NAMALWA (cell line): ENCODE data around the gene GABRQ.
"Not testable (repeated sequence)": the region's sequence is repeated elsewhere in the genome, so short reads cannot be mapped to it uniquely, and the experiment has no call there.

Experiments used
- DNase-seq: peaks from one replicate; pipeline ENCODE4 v3.0.0-alpha.2; 2015; ENCODE audit warnings: low spot score

Gene GABRQ

DNA sequence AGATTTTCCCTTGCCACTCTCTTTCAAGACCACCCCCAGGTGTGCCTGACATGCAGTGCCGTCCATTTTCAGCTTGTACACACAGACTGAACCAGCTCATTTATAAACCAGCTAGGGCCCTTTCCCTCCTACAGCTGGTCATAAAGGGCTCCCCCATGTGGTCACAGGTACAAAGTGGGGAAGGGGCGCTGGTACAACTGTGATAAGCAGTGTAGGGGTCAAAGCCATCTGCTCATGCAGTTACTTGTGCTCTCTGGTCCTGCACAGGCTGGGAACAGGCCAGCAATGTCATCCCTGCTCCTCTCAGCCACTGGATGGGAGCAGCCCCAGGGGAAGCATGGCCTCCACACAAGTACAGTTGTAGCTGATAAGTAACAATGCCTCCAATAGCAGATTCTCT is 20.6 kb downstream of the GABRQ start:
- DNase-seq, result peak; percentile 12

DNA sequence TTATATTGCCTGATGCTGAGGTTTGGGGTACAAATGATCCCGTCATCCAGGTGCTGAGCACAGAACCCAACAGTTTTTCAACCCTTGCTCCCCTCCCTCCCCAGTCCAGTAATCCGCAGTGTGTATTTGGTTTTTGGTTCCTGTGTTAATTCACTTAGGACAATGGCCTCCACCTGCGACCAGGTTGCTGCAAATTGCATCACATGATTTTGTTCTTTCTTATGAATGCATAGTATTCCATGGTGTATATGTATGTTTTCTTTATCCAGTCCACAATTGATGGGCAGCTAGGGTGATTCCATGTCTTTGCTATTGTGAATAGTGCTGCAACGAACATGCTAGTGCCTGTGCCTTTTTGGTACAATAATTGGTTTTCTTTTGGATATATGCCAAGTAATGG is 25.4 kb downstream of the GABRQ start:
- DNase-seq, result no peak

DNA sequence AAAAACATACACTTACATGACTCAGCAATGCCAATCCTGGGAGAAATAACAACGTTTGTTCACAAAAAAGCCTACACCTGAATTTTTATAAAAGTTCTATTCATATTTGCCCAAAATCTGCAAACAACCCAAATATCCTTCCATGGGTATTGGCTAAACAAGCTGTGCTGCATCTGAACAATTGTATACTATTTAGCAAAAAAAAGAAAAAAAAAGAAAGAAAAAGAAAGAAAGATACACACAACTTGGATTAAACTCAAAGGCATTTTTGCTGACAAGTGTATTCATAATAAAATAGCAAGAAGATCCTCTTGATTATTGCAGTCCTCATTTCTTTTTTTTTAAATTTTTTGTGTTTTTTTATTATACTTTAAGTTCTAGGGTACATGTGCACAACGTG is 36.4 kb downstream of the GABRQ start:
- no peak for DNase-seq

DNA sequence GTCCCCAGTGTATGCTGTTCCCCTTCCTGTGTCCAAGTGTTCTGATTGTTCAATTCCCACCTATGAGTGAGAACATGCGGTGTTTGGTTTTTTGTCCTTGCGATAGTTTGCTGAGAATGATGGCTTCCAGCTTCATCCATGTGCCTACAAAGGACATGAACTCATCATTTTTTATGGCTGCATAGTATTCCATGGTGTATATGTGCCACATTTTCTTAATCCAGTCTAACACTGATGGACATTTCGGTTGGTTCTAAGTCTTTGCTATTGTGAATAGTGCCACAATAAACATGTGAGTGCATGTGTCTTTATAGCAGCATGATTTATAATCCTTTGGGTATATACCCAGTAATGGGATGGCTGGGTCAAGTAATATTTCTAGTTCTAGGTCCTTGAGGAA is 37.0 kb downstream of the GABRQ start:
- DNase-seq, result not testable (repeated sequence)

DNA sequence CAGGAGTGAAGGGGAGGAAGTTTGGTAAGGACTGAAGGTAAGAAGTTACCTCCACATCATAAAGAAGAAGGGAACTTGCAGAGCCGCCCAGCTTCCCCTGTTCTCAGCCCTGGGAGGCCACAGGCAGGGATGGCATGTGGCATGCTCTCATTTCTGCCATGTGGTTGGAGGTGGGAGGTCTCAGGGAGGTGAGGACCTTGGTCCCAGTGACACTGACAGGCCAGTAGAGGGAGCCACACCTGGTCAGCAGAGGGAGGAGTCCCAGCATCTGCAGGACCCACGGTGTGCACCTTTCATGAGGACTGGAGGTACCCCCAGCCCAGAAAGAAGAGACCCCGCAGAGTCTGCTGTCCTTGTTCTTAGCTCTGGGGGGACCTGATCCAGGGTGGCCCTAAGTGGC is 43.3 kb downstream of the GABRQ start:
- DNase-seq, result not testable (repeated sequence)

DNA sequence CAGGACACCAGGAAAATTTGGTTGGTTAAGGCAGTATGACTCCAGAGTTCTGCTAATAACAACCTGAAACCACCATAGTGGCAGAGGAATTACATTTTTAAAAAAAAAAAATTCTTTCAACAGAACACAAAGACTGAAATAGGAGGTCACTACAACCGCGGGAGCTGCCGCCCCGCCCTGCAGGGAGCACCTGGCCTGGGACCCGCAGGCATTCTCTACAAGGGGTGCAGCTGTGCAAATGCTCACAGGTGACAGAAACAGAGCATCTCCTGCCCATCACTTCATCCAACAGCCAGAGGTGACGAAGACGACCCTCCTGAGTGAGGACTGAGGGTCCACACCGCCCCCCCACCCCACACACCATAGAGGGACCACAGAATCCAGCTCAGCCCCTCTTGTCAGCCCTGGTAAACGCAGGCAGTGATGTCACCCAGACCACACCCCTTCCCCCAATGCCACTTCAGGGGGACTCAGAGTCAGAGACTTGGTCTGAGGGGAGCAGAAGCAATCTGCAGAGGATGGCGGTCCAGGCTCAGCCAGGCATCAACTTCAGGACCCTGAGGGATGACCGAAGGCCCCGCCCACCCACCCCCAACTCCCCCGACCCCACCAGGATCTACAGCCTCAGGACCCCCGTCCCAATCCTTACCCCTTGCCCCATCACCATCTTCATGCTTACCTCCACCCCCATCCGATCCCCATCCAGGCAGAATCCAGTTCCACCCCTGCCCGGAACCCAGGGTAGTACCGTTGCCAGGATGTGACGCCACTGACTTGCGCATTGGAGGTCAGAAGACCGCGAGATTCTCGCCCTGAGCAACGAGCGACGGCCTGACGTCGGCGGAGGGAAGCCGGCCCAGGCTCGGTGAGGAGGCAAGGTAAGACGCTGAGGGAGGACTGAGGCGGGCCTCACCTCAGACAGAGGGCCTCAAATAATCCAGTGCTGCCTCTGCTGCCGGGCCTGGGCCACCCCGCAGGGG is 60.5 kb downstream of the GABRQ start, which contains the start of gene MAGEA3:
MAGEA3 (plus strand) TSS at position 843 of the 980 bp plus-strand sequence. CDS start 2,039 bp downstream, outside the sequence.
- not testable (repeated sequence) for DNase-seq

DNA sequence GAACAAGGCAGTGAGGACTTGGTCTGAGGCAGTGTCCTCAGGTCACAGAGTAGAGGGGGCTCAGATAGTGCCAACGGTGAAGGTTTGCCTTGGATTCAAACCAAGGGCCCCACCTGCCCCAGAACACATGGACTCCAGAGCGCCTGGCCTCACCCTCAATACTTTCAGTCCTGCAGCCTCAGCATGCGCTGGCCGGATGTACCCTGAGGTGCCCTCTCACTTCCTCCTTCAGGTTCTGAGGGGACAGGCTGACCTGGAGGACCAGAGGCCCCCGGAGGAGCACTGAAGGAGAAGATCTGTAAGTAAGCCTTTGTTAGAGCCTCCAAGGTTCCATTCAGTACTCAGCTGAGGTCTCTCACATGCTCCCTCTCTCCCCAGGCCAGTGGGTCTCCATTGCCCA is 62.7 kb downstream of the GABRQ start:
- not testable (repeated sequence) for DNase-seq

DNA sequence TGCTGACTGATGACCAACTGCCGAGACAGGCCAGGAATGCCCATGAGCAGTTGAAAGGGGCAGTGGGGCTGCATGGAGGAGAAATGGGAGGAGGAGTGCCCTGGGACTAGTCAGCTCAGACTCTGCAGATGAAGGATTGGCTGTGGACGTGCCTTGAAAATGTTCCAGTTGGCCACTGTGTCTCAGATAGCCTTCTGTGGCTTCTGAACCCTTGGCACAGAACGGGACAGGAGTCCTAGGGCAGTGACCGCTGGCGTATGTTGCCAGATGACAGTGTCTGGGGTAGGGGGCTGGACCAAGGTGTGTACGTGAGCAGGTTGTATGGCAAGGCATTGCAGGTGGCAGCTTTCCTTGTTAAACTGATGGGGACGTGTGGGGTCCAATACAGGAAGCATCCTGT is 68.8 kb downstream of the GABRQ start:
- DNase-seq, result not testable (repeated sequence)
